HS-27A (cell line): ENCODE data around the gene ANKRD13A.
A peak's percentile ranks its signal among the peaks of the same experiment; 100 is the strongest.
"Not testable (repeated sequence)": the region's sequence is repeated elsewhere in the genome, so short reads cannot be mapped to it uniquely, and the experiment has no call there.

Experiments
- DNase-seq: peaks from one replicate; pipeline ENCODE4 v3.0.0-alpha.2; 2012; ENCODE audit warnings: low read depth, missing footprints

ANKRD13A gene

DNA sequence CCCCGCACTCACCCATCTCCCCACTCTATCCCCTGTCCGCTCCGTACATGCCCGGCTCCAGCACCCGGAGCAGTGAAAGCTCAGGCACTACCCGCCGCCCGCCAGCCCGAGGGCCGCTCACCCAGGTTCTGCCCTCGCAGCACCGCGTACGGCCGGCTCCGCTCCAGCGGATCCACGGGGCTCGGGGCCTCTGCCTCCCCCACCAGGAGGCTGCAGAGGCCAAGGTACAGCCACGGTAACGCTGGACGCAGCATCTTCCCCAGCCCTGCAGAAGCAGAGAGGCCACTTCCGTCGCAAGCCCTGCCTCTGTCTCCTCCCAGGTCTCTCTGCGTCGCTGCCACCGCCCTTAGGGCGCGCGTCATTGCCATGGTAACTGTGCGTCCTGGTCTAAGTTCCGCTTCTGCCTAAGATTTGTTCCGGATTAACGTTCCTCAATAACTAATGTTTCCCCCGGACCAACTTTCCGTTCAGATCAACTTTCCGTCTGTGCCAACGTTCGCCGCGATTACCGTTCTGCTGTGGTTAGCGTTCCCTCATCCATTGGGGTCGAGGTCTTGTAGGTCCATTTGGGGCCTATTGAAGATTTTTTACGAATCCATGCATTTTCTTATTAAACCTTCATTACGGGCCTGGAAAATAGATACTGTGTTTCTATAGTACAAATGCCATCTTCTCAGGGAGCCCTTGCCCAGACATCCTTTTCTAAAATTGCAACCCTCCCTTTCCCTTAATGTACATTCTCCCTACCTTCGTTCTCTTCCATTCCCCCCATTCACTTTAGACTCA lies 49.2 kb downstream of the ANKRD13A start, which contains the start of gene C12orf76:
C12orf76 (minus strand) TSS at position 281 of the 786 bp plus-strand sequence; CDS start at position 254, 27 bp downstream.
- DNase-seq = peak; percentile 95

DNA sequence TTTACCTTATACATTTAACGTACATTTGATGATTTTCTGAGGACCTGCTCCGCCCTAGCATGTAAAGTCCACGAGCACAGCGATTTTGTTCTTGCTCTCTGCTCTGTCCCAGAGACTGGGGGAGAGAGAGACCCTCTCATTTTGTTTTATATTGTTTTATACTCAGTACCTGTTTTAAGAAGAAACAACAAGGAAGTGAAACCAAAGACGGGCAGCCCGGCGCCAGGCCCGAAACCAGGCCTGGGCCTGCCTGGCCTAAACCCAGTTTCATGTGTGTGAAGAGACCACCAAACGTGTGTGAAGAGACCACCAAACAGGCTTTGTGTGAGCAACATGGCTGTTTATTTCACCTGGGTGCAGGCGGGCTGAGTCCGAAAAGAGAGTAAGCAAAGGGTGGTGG lies 49.8 kb downstream of the ANKRD13A start:
- not testable (repeated sequence) for DNase-seq

DNA sequence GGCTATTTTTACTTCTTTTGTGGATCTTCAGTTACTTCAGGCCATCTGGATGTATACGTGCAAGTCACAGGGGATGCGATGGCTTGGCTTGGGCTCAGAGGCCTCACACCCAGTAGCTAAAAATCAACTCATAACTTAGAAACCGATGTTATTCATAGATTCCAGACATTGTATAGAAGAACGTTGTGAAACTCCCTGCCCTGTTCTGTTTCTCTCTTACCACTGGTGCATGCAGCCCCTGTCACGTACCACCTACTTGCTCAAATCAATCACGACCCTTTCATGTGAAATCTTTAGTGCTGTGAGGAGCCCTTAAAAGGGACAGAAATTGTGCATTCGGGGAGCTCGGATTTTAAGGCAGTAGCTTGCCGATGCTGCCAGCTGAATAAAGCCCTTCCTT lies 50.4 kb downstream of the ANKRD13A start:
- DNase-seq = not testable (repeated sequence)

DNA sequence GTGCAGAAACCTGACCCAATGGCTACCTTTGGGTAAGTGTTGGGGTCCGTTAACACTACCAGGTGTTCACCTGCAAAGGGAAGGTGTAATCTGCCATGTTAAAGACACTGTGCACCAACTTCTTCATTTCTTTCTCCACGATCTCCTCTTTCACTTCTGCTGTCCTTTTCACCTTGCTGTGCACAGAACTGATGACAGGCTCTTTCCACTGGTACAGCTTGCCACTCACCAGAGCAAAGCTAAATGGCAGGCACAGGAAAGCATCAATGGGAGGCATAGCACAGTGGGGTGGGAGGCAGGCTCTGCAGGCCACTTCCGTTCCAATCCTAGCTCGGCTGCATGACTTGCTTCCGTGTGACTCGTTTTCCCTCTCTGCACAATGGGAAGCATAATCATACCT lies 51.7 kb downstream of the ANKRD13A start:
- no peak for DNase-seq

- DNase-seq = not testable (repeated sequence)
Measured at GRCh38 chr12:110055375-110056352, 56.4 kb downstream of the ANKRD13A start.

DNA sequence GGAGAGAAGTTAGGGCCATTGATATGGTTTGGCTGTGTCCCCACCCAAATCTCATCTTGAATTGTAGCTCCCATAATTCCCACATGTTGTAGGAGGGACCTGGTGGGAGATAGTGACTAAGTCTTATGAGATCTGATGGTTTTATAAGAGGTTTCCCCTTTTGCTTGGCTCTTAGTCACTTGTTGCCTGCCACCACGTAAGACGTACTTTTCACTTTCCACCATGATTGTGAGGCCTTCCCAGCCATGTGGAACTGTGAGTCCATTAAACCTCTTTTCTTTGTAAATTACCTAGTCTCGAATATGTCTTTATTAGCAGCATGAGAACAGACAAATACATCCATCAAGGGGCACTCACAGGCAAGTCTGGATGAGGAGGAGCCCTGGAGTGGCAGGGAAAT lies 57.4 kb downstream of the ANKRD13A start:
- not testable (repeated sequence) for DNase-seq

GRCh38 chr12:110058875-110059615 lies 59.8 kb downstream of the ANKRD13A start:
- DNase-seq = no peak

DNA sequence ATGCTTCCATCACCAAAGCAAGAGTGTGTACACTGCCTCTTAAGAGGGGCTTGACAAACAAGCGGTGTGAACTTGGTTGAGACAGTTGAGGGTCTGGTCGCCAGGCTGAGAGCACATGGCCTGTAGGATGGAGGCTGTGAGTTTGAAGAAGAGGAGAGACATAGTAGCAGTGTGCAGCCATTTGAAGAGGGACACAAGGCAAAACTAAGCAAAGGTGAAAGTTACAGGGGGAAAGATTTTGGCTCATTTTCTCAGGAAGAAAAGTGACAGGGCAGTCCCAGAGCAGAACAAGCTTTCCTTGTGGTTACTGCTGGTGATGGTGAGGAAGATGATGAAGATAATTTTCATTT lies 60.4 kb downstream of the ANKRD13A start:
- no peak for DNase-seq

GRCh38 chr12:110062241-110062640 lies 63.0 kb downstream of the ANKRD13A start:
- no peak for DNase-seq

- no peak for DNase-seq
Measured at GRCh38 chr12:110065540-110065939, 66.3 kb downstream of the ANKRD13A start.

DNA sequence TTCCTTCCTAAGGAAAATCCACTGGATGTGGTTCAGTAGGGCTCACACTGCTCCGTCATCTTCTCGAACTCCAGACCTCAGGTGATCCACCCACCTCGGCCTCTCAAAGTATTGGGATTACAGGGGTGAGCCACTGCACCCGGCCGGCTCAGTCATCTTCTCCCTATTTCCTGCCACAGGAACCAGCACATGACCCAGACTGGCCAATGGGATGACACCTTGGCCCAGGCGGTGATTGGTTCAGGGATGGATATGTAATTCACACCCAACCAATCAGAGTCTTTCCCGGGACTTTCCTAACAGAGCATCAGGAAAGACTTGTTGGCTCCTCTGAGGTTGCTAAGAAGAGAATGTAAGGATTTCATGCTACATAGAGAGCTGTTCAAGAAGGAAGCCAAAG lies 68.3 kb downstream of the ANKRD13A start:
- no peak for DNase-seq

GRCh38 chr12:110068115-110068514 lies 68.9 kb downstream of the ANKRD13A start:
- not testable (repeated sequence) for DNase-seq

DNA sequence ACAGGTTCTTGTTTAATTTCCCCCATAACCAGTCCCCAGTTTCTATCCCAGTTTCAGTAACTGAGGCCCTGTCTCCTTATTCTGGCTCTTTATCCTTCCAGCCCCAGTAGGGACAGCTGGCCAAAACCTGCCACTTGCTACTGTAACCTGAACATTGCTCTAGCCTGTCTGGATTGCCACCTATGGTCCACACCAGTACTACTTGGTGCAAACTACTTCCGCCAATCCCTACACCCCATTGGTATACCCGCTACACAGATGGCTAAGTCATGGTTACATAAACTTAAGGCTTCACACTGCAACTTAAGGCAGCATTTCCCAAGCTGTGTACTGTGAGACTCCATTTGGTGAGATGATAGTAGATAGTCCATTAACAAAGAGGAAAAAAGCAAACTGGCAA lies 69.4 kb downstream of the ANKRD13A start:
- no peak for DNase-seq

- DNase-seq = no peak
Measured at GRCh38 chr12:110071504-110071903, 72.3 kb downstream of the ANKRD13A start.

GRCh38 chr12:110071967-110072366 lies 72.7 kb downstream of the ANKRD13A start:
- no peak for DNase-seq

- DNase-seq = not testable (repeated sequence)
Measured at GRCh38 chr12:110072636-110073035, 73.4 kb downstream of the ANKRD13A start.

DNA sequence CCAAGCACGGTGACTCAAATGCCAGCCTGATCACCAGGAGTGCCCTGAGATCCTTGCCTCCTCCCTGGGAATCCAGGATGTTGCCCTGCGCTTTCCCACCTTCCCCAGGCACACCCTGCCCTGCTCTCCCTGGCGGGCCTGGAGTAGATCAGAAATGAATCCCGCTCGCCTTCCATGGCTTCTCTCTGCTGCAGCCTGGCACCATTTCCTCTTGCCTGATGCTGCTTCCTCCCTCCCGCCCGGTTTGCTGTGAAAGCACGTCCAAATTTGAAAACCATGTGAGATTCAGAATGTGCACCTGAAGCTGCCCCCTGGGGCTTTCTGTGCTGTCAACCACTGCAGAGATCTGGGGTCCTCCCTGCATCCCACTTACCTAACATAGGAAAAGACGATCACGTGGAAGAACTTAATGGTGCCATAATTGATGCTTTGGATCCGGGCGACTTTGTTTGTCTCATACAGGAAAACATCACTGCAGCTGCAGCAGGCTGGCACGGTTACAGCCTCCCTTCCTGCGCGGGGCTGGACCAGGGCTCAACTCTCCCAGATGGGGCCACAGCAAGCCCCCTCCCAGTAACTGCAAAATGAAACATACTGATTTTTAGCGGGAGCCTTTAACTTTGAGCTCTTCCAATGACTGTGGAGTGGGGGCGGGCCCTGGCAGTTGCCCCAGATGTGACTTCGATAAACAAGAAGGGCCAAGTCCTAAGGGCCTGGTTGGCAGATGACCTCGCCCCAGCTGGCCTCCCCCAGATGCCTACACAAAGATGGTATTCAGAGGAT lies 74.0 kb downstream of the ANKRD13A start:
- DNase-seq = no peak

DNA sequence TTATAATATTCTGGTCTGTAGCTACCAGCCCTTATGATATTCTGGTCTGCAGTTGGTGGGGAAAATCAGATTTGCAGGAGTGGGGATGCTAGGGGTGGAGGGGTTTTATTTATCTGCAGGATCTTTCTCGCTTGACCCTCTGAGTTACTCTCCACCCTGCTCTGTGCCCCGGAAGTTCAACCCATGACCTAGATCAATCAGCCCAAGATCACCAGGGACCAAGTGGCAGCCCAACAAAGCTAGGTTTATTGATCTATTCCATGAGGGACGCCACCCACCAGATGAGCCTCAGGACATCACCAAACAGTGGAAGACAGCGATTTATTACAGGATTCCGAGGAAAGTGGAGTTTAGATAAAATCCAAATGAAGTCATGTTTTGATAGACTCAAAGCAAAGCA lies 74.9 kb downstream of the ANKRD13A start:
- no peak for DNase-seq

DNA sequence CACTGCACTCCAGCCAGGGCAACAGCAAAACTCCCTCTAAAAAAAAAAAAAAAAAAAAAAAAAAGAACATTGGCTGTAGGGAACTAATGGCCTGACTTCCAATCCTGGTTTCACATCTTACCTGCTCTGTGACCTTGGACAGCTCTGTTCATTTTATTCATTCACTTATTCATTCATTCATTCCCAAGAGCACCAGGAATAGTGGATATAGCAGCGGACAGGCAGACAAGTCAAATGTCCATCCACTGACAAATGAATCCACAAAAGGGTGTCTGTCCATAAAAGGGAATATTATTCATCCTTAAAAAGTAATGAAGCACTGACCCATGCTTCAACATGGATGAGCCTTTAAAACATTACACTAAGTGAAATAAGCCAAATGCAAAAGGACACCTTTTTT lies 76.7 kb downstream of the ANKRD13A start:
- DNase-seq = no peak

DNA sequence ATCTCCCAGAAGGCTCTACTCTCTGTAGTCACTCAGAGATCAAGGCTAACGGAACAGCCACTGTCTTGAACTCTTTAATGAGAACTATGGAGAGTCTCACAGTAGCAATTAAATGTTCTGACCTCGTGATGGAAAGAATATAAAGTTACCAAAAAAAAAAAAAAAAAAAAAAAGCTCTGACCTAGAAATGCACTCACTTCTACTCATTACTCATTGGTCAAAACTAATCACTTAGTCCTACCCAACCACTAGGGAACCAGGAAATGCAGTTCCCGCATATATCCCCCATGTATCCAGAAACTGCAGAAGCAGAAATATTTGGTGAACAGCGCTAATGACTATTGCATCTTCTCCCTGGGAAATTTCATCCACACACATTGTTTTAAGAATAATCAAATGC lies 78.6 kb downstream of the ANKRD13A start:
- DNase-seq = no peak
